Stimulated activated CD8-positive, alpha-beta memory T cell treated with anti-CD3 and anti-CD28 coated beads, Interleukin-15, amount 100 ng/mL, for 1 hour (primary cell): Measurements from ENCODE around the gene FILIP1.

Source experiments
- DNase-seq: peaks from one replicate; pipeline ENCODE4 v3.0.0-alpha.2; 2020; ENCODE audit warnings: low read depth

The FILIP1 gene

DNA sequence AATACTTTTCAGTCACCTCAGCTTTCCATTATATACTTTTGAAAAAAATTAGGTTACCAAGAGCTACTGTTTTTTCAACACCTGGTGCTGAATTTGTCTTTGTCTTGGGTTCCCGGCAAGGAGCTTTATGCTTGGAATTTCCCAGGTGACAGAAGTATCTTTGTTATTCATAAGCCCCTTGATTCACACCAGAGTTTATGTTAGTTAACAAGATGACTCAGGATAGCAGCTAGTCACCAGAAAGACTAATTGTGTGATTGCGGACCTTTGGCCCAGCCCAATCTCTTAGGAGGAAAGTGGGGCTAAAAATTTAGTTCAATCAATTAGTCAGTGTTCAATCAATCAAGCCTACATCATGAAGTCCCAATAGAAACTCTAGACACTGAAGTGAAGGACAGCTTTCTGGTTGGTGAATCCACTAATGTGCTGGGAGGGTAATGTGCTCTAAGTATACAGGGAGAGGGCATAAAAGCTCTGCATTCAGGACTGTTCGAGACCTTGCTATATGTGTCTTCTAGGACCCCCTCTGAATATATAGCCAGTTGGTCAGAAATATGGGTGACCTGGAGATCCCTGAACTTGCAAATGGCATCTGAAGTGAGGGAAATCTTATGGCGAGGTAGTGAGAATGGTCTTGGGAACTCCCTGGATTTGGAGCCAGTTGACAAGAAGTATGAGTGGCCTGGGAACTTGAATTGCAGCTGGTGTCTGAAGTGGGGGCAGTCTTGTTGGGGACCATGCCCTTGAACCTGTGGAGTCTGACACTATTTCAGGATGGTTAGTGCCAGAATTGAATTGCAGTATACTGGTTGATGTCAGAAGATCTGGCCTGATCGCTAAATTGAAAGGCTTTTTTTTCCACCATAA is 225.2 kb downstream of the FILIP1 start:
- no peak for DNase-seq

DNA sequence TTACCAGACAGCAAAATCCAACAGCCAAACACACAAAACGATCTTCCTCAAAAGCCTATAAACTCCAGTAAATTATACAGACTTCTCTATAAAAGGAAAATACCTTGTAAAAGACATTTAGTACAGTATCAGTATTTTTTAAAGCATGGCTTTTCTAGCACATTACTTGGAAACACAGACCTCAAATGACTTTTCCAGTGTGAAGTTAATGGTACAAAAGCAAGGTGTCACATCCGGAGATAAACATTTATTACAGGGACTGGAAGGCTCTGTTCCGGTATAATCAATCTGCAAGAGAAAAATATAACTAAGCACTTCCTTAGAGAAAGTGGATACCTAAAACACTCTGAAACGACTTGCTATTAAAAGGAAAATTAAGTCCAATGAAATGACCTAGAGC is 226.1 kb downstream of the FILIP1 start:
- no peak for DNase-seq

DNA sequence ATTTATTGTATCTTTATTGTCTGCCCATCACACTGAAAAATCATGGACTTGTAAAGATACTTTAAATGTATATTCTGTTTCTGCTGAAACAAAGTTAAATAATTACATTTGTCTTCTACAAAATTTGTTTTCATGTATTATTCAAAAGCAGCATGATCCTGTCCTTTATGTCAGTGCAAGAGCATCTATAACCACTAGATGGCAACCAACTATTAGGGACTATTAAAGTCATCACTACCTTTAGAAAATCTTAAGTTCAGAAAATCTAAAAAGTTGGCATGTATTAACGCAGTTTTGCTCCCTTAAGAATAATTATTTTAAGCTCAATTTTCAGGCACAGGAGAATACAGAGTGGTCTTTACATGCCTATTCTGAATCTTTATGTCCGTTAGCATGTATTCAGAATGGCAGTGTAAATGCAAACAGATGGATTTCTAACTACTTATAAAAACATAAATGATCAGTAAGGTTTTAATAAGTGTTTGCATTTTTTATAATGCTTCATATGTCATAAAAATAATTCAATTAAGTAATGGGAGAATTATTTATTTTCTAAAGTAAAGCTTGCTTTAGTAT is 226.8 kb downstream of the FILIP1 start:
- no peak for DNase-seq

DNA sequence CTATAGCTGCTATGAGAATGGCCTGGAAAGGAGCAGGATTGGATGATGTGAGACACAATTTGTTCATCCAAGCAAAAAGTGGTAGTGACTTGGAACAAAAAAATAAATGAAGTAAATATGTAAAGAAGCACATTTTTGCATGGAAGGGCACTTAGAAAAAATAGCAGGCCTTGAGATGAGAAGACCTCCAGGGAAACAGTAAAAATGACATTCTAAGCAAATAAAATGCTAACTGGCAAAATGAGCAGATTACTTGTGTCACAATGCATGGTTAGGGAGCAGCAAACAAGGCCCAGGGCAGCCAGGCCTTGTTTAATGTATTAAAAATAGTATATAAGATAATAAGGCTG is 230.2 kb downstream of the FILIP1 start:
- no peak for DNase-seq

DNA sequence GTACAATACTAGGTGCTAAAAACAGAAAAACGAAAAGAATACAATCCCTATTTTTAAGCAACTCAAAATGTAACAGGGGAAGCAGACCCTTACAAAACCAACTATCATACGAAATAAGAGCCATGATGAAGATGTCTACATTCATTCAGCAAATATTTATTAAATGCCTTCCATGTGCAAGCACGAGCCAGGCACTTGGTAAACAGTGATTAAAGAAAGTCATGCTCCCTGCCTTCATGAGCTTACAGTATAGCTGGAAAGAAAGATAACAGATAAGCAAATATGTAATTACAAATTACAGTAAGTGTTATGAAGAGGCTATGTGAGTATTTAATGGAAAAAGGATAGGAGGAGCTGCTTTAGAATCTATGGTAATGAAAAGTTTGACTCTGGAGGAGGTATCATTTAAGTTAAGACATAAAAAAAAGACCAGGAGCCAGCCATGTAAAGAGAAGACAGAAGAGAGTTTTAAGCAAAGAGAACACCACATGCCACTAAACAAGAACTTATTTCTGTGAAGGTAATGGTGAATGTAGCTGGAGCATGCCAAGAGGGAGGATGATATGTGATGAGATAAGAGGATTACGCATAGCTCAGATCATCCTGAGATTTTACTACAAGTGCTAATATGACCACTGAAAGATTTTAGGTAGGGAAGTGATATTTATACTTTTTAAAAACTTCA is 230.7 kb downstream of the FILIP1 start:
- no peak for DNase-seq

DNA sequence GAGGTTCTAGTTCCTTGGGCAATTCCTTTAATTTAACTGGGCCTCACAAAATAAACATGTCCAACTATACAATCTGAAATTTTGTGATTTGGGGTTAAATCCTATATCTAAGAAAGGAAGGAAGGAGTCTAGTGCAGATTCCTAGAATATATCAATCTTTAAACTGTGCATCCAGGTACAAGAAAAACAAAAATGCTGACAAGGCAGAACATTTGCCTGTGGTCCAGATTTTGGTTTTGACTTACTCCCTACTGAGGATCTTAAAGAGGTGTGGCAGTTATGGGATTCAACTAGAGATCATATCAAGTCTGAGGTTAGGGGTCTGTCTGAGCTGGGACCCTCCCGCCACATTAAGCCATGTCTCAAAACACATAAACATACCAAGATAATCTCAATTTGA is 232.3 kb downstream of the FILIP1 start:
- DNase-seq: no peak

DNA sequence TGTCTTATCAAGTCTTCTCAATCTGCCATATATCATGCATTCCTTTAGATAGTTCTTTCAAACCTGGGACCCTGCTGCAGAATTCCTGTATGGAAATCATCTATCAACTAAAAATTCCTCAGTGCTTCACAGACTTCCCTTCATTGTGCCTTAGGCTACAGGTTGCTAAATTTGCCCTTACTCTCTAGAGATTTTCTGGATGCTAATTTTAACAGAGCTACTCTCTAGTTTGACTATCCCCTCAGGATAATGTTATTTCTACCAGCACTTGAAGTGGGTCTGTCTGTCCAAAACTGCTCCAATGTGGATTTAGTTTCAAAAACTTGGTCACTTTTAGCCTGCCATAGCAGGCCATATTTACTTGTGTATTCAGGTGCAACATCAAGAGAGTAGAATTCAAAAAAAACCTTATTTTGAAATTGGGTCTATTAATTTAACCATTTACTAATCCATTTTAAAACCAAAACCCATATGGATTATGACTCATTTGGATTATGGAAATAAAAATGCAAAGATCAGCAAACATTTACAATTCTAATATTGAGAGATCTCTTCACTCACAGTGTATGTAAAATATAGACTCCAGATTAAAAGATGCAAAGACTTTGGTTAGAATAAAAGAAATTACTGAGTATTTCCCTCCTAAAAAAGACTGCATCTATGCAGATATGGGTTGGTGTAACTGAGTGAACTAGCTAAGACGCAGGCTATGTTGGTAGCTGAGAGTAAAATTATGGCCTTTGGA is 236.1 kb downstream of the FILIP1 start:
- no peak for DNase-seq

DNA sequence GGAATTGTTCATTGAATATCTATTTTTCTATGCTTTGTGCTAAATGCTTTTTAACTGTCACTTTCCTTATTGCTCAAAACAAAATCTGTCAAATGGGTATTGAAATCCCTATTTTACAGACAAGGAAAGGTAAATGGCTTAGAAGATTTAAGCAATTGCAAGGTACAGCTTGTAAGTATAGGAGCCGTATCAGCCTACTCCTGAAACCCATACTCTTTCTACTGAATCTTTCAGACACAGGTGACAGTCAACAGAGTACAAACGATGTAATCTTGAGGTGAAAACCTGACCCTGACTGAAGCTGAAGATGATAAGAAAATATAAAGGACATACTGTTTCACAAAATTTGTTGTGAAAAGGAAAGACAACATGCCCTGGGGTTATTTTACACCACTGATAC is 243.0 kb downstream of the FILIP1 start:
- no peak for DNase-seq

DNA sequence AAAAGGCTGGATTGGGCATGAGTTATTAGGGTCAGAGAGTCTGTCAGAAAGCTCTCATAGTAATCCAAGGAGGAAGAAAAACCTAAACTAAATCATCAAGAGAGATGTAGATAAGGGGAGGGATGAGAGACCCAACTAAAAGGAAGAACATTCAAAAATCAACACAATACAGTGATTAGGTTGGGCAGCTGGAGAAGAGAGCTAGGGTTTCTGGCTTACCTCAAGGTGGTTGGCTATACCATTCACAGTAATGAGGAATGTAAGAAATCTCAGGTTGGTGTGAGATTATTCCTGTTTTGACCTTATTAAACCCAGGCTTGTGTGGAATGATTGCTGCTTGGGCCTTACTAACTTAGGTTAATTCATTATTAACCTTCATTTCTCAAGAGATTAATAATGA is 243.8 kb downstream of the FILIP1 start:
- no peak for DNase-seq

DNA sequence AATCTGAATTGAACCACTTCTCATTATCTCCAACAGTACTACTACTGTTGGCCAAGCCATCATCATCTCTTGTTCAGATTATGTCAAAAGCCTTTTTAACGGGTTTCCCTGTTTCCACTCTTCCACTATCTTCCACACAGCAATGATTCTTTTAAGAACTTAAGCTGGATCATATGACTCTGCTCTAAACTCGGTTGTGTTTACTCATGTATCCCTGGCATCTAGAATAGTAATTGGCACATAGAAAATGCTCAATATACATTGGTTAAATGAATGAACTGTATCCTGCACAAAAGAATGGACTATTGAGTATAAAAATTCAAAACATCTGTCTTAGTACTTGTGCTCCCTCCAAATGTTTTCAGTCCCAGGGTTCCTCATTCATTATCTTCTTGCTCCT is 247.2 kb downstream of the FILIP1 start:
- no peak for DNase-seq

DNA sequence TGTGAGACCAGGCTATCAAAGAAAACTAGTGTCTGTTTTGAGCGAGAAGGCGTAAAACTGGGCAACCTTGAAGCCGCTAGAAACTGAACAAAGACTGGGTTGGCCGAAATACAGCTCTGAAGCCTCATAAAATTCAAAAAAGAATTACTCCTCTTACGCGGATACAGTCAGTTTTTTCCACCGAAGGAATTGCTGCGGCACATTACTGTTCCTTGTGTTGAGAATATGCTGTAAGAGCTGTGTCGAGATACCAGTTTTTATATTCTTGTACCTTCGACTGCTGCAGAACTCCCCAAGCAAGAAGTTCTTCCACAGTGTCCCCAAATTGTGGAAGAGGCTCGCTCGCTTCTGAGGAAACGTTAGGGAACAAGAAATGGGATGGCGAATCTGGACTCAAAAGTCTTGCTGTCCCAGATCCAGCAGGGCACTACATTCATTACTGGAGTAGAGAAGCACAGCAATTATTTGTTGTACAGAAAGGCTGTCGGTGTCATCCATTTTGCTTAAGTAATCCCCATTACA is 249.5 kb downstream of the FILIP1 start:
- no peak for DNase-seq

DNA sequence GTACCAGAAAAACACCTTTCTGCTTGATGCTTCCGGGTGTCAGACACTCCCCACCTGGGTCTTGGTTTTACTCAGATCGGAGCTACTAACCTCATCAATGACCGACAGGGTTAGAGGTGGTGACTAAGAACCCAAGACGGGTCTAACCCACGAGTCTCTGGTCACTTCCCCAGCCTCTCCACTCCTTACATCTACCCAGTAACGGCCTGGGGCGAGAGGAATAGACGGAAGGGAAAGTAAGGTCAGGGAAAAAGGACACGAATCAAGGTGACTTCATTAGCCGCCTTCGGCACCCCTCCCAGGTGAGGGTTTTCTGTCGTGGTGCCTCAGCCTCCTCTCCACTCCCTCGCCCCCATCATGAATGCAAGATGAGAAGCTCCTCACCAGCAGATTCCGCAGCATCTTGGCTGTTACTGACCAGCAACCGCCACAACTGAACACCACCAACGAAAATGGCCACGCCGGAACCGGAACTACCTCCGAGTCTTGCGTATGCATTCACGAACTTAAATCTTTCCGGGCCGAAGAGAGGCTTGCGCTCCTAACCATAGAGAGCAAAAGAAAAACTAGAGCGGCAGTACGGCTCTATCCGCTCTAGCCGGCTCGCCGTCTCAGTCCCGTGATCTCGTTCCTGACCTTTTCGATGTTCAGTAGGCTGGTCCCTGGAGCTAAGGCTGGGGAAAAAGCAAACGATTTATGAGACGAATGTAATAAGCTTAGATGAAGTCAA is 250.1 kb downstream of the FILIP1 start, which contains the start of gene COX7A2:
COX7A2 (minus strand) TSS at position 469 of the 730 bp plus-strand sequence; CDS start at position 402, 67 bp downstream.
- peak; percentile 75 for DNase-seq
